ENCODE results near the gene ENAH. TPM values are rescaled to one million over a fixed set of nuclear protein-coding genes. Genes with fewer than 3 reads are reported as not detected.

ENAH gene
- total RNA-seq, 1 experiment from 2014 or later = 285 TPM

DNA sequence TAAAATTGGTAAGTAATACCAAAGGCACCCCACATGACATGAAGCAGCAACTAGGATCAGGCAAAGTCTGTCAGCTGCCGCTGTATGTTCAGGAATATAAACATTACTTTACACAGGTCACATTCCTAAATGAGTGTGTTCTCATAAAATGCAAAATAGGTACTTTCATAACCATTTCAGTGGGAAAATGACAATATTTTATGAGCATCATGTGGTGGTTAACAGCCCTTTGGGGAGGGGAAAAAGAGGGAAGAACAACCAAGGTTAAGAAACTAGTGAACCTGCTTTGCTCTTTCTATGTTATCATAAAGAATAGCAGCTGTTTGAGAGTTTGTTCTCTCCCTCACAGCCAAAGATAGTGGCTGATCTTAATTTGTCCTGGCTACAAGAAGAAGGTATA is 119.7 kb downstream of the ENAH start:
- Histone ChIP-seq H2BK120ac (ENCODE audit: low read depth, low read length, poor library complexity, severe bottlenecking) (no peak overlapping the region), H2AK5ac (ENCODE audit: insufficient read length, low read length) (no peak overlapping the region), H3K23me2 (ENCODE audit: insufficient read length, low read depth, low read length, poor library complexity, severe bottlenecking) (no peaks in the 10 kb centered on the region), H2BK5ac (ENCODE audit: insufficient read length, low read length) (no peak overlapping the region), H4K20me1 (ENCODE audit: control insufficient read depth, insufficient read depth, insufficient read length) (no peaks in the 10 kb centered on the region), H4K8ac (replicated peaks; ENCODE audit: insufficient read length, low read depth, low read length) (no peak overlapping the region), H4K5ac (ENCODE audit: insufficient read length, low read depth, low read length) (no peak overlapping the region), H3K4ac (ENCODE audit: low read depth, low read length) (no peak overlapping the region), H3K18ac (ENCODE audit: insufficient read length, low read depth, low read length) (no peak overlapping the region), H3K4me1 (ENCODE audit: insufficient read depth, low read length) (peaks cover 5% of the 10 kb centered on the region; the same call in 1 of the 2 replicates), H3K14ac (ENCODE audit: insufficient read depth, low read length) (no peak overlapping the region), H3K79me1 (ENCODE audit: insufficient read depth, low read depth, low read length, poor library complexity, severe bottlenecking) (peaks cover 3% of the 10 kb centered on the region), H3K56ac (ENCODE audit: insufficient read length, low read depth, low read length) (no peak overlapping the region), H3K9me3 (ENCODE audit: control insufficient read depth, low read depth, low read length) (no peaks in the 10 kb centered on the region), H2BK12ac (ENCODE audit: insufficient read length, low read depth, low read length) (no peak overlapping the region), H3K27ac (ENCODE audit: insufficient read length, low read depth, low read length) (no peak overlapping the region), H4K91ac (ENCODE audit: insufficient read length, low read depth, low read length) (no peak overlapping the region), H2BK20ac (ENCODE audit: low read depth, low read length, poor library complexity, severe bottlenecking) (no peak overlapping the region), H3K9ac (ENCODE audit: extremely low read depth, insufficient read length, low read length) (no peak overlapping the region), H2BK15ac (ENCODE audit: low read depth, low read length) (no peak overlapping the region), H3K79me2 (ENCODE audit: insufficient read depth, low read length) (peaks cover 8% of the 10 kb centered on the region; the same call in 1 of the 2 replicates), H3K23ac (ENCODE audit: insufficient read length, low read depth, low read length) (no peak overlapping the region), H3T11ph (ENCODE audit: low read length) (no peak overlapping the region), H2AFZ (ENCODE audit: low read length) (no peak overlapping the region), H3K27me3 (ENCODE audit: insufficient read depth, low read length) (no peaks in the 10 kb centered on the region), H3K4me2 (ENCODE audit: insufficient read depth, insufficient read length, low read length) (peak overlapping the region; percentile 2)
- no peak for DNase-seq
- H3K27ac Mint-ChIP-seq = peak overlapping the region in 2 of 3 experiments; percentile 75 to 86; a peak in 4 of 7 replicates
- peaks cover 44 to 48% of the 10 kb centered on the region in 2 experiments for H3K4me1 Mint-ChIP-seq
- H3K27me3 Mint-ChIP-seq (ENCODE audit: low read depth) = no peaks in the 10 kb centered on the region
- no peak overlapping the region for H3K4me3 Mint-ChIP-seq
- no CpG with 5 or more reads among the region's 1 CpG for WGBS (ENCODE audit: extremely low coverage, insufficient read length, low lambda C conversion rate)
- H3K36me3 Mint-ChIP-seq (ENCODE audit: insufficient read depth in 1 of 3, low read depth in 3 of 3) = peaks cover 3 to 7% (median 6%) of the 10 kb centered on the region in 3 experiments; a peak in 4 of 7 replicates
- TF ChIP-seq, protein P1, sequence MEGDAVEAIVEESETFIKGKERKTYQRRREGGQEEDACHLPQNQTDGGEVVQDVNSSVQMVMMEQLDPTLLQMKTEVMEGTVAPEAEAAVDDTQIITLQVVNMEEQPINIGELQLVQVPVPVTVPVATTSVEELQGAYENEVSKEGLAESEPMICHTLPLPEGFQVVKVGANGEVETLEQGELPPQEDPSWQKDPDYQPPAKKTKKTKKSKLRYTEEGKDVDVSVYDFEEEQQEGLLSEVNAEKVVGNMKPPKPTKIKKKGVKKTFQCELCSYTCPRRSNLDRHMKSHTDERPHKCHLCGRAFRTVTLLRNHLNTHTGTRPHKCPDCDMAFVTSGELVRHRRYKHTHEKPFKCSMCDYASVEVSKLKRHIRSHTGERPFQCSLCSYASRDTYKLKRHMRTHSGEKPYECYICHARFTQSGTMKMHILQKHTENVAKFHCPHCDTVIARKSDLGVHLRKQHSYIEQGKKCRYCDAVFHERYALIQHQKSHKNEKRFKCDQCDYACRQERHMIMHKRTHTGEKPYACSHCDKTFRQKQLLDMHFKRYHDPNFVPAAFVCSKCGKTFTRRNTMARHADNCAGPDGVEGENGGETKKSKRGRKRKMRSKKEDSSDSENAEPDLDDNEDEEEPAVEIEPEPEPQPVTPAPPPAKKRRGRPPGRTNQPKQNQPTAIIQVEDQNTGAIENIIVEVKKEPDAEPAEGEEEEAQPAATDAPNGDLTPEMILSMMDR (conservative IDR thresholded peaks at IDR 0.05) = no peak
- H3K9me3 Mint-ChIP-seq = no peaks in the 10 kb centered on the region
